Small intestine (tissue), 7 donors: Measurements from ENCODE around the gene COLEC11. TPM values are rescaled to one million over a fixed set of nuclear protein-coding genes. Genes with fewer than 3 reads are reported as not detected.
A peak's percentile ranks its signal among the peaks of the same experiment; 100 is the strongest.
"Not testable (repeated sequence)": the region's sequence is repeated elsewhere in the genome, so short reads cannot be mapped to it uniquely, and the experiment has no call there.

ENCODE experiments used
- DNase-seq, 2 donors: peaks; one replicate each; pipeline versions ENCODE4 v3.0.0 to v3.0.0-alpha.2; 2013
- FAIRE-seq: peaks from 2 replicates; lab custom pipeline; 2012; peaks lifted over from hg19 to GRCh38; lab: Jason Lieb, UNC
- H3K27ac ChIP-seq, 3 donors: one replicate each; pipeline ENCODE4 v1.5.1; 2013; ENCODE audit warnings: low read length in 2 of 3, mild to moderate bottlenecking in 2 of 3, control low read depth in 1 of 3, inconsistent platforms in 1 of 3, low read depth in 1 of 3, moderate library complexity in 1 of 3
- H3K27me3 ChIP-seq, 3 donors: one replicate each; pipeline ENCODE4 v1.6.1; 2013; ENCODE audit warnings: low read length in 3 of 3, inconsistent platforms in 1 of 3; ENCODE audit not compliant: control insufficient read depth in 3 of 3, insufficient read depth in 3 of 3
- H3K36me3 ChIP-seq, 3 donors: one replicate each; pipeline ENCODE4 v1.6.1; 2013; ENCODE audit warnings: low read length in 3 of 3, inconsistent platforms in 1 of 3, low read depth in 1 of 3, mild to moderate bottlenecking in 1 of 3, moderate library complexity in 1 of 3; ENCODE audit not compliant: control insufficient read depth in 3 of 3, insufficient read depth in 2 of 3
- H3K4me1 ChIP-seq, 3 donors: one replicate each; pipeline ENCODE4 v1.6.1; 2013; ENCODE audit warnings: low read length in 2 of 3, inconsistent platforms in 1 of 3, low read depth in 1 of 3, mild to moderate bottlenecking in 1 of 3, moderate library complexity in 1 of 3; ENCODE audit not compliant: control insufficient read depth in 3 of 3, insufficient read depth in 2 of 3
- H3K4me3 ChIP-seq, 3 donors: one replicate each; pipeline ENCODE4 v1.5.1; 2013; ENCODE audit warnings: low read length in 3 of 3, control low read depth in 1 of 3, inconsistent platforms in 1 of 3, low read depth in 1 of 3, mild to moderate bottlenecking in 1 of 3, moderate library complexity in 1 of 3
- H3K9me3 ChIP-seq, 2 donors: one replicate each; pipeline ENCODE4 v1.6.1; 2013; ENCODE audit warnings: low read depth in 1 of 2, low read length in 1 of 2; ENCODE audit not compliant: control insufficient read depth in 2 of 2, insufficient read depth in 1 of 2
- WGBS, 3 donors: extraction: QIAGEN DNeasy Blood & Tissue Kit; methylation state at CpG; one replicate each; pipeline ENCODE4 v1.1.7; 2013; 5-methylcytosine and 5-hydroxymethylcytosine counted together
- polyA plus RNA-seq, 4 donors: library from polyadenylated mRNA; stranded (reverse) in 3 of 4; unstranded in 1 of 4; fragments of 200-250 nt in 3 of 4; fragments of 120-200 nt in 1 of 4; gene quantifications; one replicate each; pipeline versions ENCODE4 v1.2.1 to v1.2.3, GENCODE V29; 2013
- donor health status: healthy with polysubstance abuse.
- donor health status: control.
- donor health status: control.
- donor health status: Bipolar disorder and iron deficiency.
- donor health status: healthy.

Gene COLEC11
- polyA plus RNA-seq, 4 donors: 1.0 to 4.1 (median 2.2) TPM; not detected in 1

- no peaks in the 10 kb centered on the region for H3K36me3 ChIP-seq
- no peak overlapping the region for H3K27ac ChIP-seq
- no peaks in the 10 kb centered on the region for H3K27me3 ChIP-seq
- H3K4me1 ChIP-seq: no peaks in the 10 kb centered on the region
- 86 to 89% (median 87%) methylated on average over 11 of the region's 11 CpGs for WGBS, 3 donors
- no peak for DNase-seq
- FAIRE-seq: no peak
- no peak overlapping the region for H3K4me3 ChIP-seq
- H3K9me3 ChIP-seq: peaks cover 0 to 5% of the 10 kb centered on the region in 2 donors
Measured at GRCh38 chr2:3611589-3611988, 16.7 kb downstream of the COLEC11 start.

DNA sequence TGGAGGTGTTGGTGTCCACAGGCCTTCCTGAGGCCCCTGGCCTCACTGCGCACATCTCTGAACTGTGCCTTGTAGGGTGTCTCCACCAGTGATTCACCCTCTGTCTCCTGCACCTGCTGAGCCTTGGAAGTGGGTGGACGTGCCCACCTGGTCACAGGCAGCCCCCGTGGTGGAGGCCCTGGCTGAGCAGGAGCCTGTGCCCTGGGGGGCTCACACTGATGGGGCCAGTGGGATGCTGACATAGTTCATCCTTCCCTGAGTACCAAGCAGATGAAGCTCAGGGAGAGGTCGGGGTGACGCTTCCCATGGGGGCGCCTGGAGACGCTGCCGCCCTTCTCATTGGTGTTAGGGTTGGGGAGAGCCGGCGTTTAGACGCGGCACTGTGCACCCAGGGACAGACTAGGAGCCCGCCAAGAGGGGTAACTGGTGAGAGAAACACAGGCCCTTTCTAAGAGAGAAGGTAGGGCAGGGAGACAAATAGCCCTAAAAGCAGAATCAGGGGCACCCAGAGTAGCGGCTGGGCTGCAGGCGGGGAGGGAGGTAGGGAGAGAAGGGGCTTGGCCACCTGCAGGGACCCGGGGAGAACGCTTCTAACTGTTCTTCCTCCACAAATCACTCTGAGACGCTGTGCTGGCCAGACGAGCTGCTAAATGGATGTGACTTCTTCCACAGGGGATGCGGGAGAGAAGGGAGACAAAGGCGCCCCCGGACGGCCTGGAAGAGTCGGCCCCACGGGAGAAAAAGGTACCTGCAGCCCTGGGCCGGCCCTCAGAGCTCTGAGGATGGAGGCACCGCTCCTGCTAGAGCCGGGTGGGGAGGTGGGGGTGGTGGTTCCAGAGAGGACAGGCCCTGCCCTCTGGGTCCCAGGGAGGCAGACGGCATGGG, 18.0 kb downstream of the COLEC11 start:
- 87 to 92% (median 90%) methylated on average over 29 of the region's 29 CpGs for WGBS, 3 donors
- DNase-seq (no peak), FAIRE-seq (no peak)

DNA sequence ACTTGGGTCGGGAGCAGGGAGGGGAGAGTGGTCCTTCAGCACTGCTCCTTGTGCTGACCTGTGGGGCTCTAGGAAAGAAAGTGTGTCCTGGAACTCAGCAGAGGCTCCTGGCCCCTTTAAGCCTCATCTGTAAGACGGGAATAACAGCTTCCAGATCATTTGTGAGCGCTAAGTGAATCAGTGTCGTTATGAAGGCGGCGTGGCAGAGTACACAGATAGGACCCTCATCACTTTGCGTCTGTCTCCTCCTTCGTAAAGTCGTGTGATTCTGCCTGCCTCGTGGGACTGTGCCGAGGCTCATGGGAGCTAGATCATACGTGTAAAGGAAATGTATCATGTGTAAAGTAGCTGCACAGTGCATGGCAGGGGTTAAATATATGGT, 18.6 kb downstream of the COLEC11 start:
- Histone ChIP-seq H3K4me3 (no peak overlapping the region), H3K9me3 (peaks cover 0 to 5% of the 10 kb centered on the region in 2 donors), H3K4me1 (no peaks in the 10 kb centered on the region), H3K27ac (no peak overlapping the region), H3K36me3 (no peaks in the 10 kb centered on the region), H3K27me3 (no peaks in the 10 kb centered on the region)
- WGBS, 3 donors: 91 to 94% (median 93%) methylated on average over 12 of the region's 12 CpGs
- FAIRE-seq (no peak), DNase-seq (no peak)

More for the DNA sequence above, 18.0 kb downstream of the COLEC11 start:
- Histone ChIP-seq H3K4me3 (no peak overlapping the region), H3K27me3 (no peaks in the 10 kb centered on the region), H3K36me3 (no peaks in the 10 kb centered on the region), H3K9me3 (peaks cover 0 to 5% of the 10 kb centered on the region in 2 donors), H3K27ac (no peak overlapping the region), H3K4me1 (no peaks in the 10 kb centered on the region)

- WGBS, 3 donors: 66 to 83% (median 81%) methylated on average over 2 of the region's 2 CpGs
- peak; percentile 49 for FAIRE-seq
- not testable (repeated sequence) for H3K4me3 ChIP-seq, H3K27ac ChIP-seq, H3K4me1 ChIP-seq, DNase-seq, H3K36me3 ChIP-seq, H3K27me3 ChIP-seq, H3K9me3 ChIP-seq
Measured at GRCh38 chr2:3614743-3615142, 19.8 kb downstream of the COLEC11 start.

DNA sequence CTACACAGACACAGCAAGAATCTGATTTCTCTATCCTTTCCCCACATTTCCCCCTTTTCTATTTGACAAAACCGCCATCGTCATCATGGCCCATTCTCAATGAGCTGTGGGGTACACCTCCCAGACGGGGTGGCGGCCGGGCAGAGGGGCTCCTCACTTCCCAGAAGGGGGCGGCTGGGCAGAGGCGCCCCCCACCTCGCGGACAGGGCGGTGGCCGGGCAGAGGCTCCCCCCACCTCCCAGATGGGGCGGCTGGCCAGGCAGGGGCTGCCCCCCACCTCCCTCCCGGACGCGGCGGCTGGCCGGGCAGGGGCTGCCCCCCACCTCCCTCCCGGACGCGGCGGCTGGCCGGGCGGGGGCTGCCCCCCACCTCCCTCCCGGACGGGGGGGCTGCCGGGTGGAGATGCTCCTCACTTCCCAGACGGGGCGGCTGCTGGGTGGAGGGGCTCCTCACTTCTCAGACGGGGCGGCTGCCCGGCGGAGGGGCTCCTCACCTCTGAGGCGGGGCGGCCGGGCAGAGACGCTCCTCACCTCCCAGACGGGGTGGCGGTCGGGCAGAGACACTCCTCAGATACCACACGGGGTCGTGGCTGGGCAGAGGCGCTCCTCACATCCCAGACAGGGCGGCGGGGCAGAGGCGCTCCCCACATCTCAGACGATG, 20.8 kb downstream of the COLEC11 start:
- not testable (repeated sequence) for H3K27ac ChIP-seq, H3K36me3 ChIP-seq, FAIRE-seq, H3K4me1 ChIP-seq, H3K27me3 ChIP-seq, DNase-seq, H3K4me3 ChIP-seq, H3K9me3 ChIP-seq
- WGBS, 3 donors: 90 to 97% (median 94%) methylated on average over 24 to 46 of the region's 46 CpGs

- H3K27me3 ChIP-seq, DNase-seq, H3K27ac ChIP-seq, H3K4me1 ChIP-seq, H3K36me3 ChIP-seq, FAIRE-seq, H3K9me3 ChIP-seq, H3K4me3 ChIP-seq: not testable (repeated sequence)
- 91 to 94% (median 92%) methylated on average over 23 to 25 of the region's 25 CpGs for WGBS, 3 donors
Measured at GRCh38 chr2:3616435-3617197, 21.7 kb downstream of the COLEC11 start.

GRCh38 chr2:3617198-3617890, 22.4 kb downstream of the COLEC11 start:
- FAIRE-seq (no peak), DNase-seq (no peak)
- Histone ChIP-seq H3K4me3 (no peak overlapping the region), H3K27me3 (no peaks in the 10 kb centered on the region), H3K36me3 (no peaks in the 10 kb centered on the region), H3K9me3 (peaks cover 0 to 5% of the 10 kb centered on the region in 2 donors), H3K27ac (no peak overlapping the region), H3K4me1 (no peaks in the 10 kb centered on the region)
- 97 to 98% (median 97%) methylated on average over 21 of the region's 21 CpGs for WGBS, 3 donors

DNA sequence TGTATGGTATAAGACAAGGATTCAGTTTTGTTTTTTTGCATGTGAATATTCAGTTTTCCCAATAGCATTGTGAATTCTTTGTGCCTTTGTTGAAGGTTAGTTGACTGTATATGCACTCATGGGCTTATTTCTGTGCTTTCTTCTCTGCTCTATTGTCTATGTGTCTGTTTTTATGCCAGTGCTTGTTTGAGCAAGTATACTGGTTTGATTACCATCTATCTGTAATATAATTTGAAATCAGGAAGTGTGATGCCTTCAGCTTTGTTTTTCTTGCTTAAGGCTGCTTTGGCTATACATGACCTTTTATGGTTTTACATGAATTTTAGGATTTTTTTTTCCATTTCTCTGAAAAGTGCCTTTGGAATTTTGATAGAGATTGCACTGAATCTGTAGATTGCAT, 23.5 kb downstream of the COLEC11 start:
- no peak for DNase-seq
- Histone ChIP-seq H3K9me3 (peaks cover 0 to 3% of the 10 kb centered on the region in 2 donors), H3K4me3 (no peak overlapping the region), H3K27me3 (no peaks in the 10 kb centered on the region), H3K36me3 (no peaks in the 10 kb centered on the region), H3K4me1 (no peaks in the 10 kb centered on the region), H3K27ac (no peak overlapping the region)
- FAIRE-seq: no peak
